ENCODE data around the gene ZKSCAN2. TPM values are rescaled to one million over a fixed set of nuclear protein-coding genes. Genes with fewer than 3 reads are reported as not detected.

The ZKSCAN2 gene
- total and polyA plus RNA-seq, 9 of the 15 experiments (the other 6 are each of a cell fraction or from before 2014, with no cell fraction given) = 1.3 to 9.5 (median 4.2) TPM

GRCh38 chr16:25257956-25258860 lies 563 bp upstream of the ZKSCAN2 start (continued):
- TF ChIP-seq GTF3C2 (IDR thresholded peaks at IDR 0.05; ENCODE audit: borderline replicate concordance, extremely low read depth, insufficient read length) (no peak), RBM17 (IDR thresholded peaks at IDR 0.05; ENCODE audit: borderline replicate concordance, low read depth, low read length) (no peak), MBD2 (IDR thresholded peaks at IDR 0.05; ENCODE audit: borderline replicate concordance, low read depth) (peak; percentile 66), MEIS2 (IDR thresholded peaks at IDR 0.05; ENCODE audit: partially characterized antibody) (no peak), NCOA2 (IDR thresholded peaks at IDR 0.05; ENCODE audit: partially characterized antibody in 2 of 2) (no peak), ZNF76 (CRISPR knock-in tag; IDR thresholded peaks at IDR 0.05; ENCODE audit: borderline replicate concordance) (no peak), CBX1 (IDR thresholded peaks at IDR 0.05; ENCODE audit: low read depth) (peak; percentile 9; the same call in 1 of the 2 replicates), ZNF75A (CRISPR knock-in tag; IDR thresholded peaks at IDR 0.05) (no peak), MAFF (IDR thresholded peaks at IDR 0.05; ENCODE audit: low read length) (no peak), ZNF316 (IDR thresholded peaks at IDR 0.05) (no peak), NR3C1 (CRISPR knock-in tag; IDR thresholded peaks at IDR 0.05) (no peak), SOX6 (IDR thresholded peaks at IDR 0.05) (0 out of 2 replicates have a peak, but pooled peaks have one; percentile 9), KDM2B (CRISPR knock-in tag; IDR thresholded peaks at IDR 0.05) (peak; percentile 76; the same call in 1 of the 2 replicates), ELK1 (CRISPR knock-in tag; IDR thresholded peaks at IDR 0.05) (no peak), MEF2A (IDR thresholded peaks at IDR 0.05; ENCODE audit: control insufficient read depth, low read depth, low read length) (peak; percentile 10; the same call in 1 of the 2 replicates), MAFG (tag; conservative IDR thresholded peaks at IDR 0.05) (no peak), ZBTB5 (IDR thresholded peaks at IDR 0.05) (no peak), ARID3A (IDR thresholded peaks at IDR 0.05; ENCODE audit: borderline replicate concordance, low read depth, low read length) (no peak), MECOM (CRISPR knock-in tag; IDR thresholded peaks at IDR 0.05) (no peak), SMARCE1 (IDR thresholded peaks at IDR 0.05) (no peak), DNMT1 (IDR thresholded peaks at IDR 0.05) (no peak)
